GM12864 (cell line): Measurements from ENCODE around the gene SDK2.

Experiments
- DNase-seq: peaks from one replicate; pipeline ENCODE4 v3.0.0-alpha.2; 2011; ENCODE audit warnings: low read depth
- H3K4me3 ChIP-seq: 2 replicates; pipeline ENCODE4 v1.5.1; 2011; ENCODE audit warnings: mild to moderate bottlenecking, low read depth, low read length, control low read depth
- CTCF ChIP-seq: IDR thresholded peaks from 2 replicates; pipeline ENCODE4 v1.5.1; 2011; ENCODE audit warnings: low read depth, mild to moderate bottlenecking, moderate library complexity, low read length, control low read depth, inconsistent platforms; ENCODE audit errors: missing control alignments

Gene SDK2

DNA sequence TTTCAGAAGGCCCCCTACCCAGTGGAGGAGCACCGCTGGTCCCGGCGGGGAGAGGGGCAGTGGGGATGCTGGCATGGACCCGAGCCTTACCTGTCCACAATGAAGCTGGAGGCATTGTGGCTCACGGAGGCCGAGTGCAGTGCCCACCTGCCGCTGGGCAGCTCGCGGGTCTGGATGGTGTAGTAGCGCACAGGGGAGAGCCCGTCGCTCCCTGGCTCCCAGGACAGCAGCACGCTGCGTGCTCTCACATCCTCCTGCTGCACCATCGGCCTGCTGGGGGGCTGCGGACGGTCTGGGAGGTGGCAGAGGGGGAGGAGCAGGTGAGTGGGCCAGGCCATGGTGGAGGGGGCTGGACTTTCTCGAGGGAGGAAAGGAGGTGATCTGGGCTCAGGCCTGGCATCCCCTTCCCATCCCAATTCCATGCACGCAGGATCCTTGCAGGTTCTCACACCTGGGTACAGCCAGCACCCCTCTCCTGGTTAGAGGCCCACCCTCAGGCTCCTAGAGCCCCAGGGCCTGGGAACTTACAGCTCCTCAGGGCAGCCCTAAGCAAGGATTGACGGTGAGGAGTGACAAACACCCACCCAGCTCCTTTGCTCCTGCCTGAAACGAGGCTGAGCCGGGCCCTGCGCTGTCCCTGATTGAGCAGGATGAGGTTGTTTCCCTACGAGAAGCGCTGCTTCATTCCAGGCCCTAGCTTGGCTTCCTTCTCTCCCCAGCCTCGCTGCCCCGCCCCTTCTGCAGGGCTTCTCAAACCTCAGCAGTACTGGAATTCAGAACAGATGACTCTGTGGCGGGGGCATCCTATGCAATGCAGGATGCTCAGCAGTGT lies 256.3 kb downstream of the SDK2 start:
- no peak overlapping the region for H3K4me3 ChIP-seq
- no peak for TF ChIP-seq CTCF
- no peak for DNase-seq

DNA sequence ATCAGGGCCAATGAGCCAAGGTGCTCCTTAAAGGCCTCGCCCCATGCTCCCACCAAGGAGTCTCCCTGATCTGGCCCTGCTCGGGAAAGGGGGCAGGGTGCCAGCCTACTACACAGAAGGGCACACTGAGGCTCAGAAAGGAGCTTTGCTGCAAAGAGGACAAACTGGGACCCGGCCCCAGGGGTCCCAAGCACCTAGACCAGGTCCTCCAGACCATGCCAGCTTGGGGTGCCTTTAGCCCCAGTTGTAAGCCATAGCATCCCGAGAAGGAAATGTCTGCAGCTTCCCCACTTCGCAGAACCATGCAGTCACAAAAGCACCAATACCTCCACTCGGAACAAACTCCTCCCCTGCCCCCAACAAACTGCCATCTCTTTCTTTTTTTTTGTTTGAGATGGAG lies 257.7 kb downstream of the SDK2 start:
- no peak for TF ChIP-seq CTCF
- no peak for DNase-seq
- no peak overlapping the region for H3K4me3 ChIP-seq

DNA sequence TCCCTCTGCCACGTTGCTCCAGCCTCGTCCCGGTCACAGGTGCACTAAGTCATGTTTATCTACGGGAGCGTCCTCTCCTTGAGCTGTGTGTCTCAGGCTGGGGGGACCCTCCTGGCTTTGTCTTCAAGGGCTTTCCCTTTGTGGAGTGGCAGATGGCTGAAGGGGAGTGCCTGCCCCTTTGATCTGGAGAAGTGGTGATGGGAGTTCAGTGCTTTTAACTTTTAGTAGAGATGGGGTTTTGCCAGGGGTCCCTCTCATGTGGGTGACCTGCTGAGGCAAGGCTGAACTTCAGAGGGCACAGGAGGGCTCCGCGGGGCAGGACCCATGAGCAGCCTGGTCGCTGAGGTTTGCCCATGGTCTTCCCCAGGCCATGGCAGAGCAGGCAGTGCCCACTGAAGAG lies 259.3 kb downstream of the SDK2 start:
- no peak for DNase-seq

DNA sequence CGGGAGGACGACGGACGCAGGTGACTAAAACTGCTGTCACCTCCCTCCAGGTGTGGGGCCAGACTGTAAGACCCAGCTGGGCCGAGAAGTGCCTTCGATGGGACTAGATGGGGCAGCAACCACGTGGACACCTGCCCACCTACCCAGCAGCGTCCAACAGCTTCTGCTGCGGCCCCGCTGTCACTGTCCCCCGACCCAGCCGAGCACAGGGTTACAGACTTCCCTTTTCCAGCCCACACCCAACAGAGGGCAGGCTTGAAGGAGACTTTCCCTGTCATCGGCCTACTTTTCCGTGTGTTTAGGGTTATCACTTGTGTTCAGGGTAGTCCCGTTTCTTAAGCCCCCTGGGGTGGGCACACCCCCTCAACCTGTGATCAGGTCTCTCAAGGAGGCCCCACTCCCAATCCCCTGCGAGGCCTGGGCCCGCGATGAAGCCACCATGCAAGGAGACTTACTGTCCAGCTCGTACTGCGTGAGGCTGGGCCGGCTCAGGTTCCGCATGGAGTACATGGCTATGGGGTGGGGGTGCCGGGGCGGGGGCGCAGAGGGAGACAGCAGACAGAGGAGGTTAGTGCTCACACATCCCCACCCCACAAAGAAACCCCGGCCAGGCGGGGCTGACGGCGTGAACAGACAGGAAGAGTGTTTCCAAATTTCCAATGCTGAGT lies 263.7 kb downstream of the SDK2 start:
- no peak overlapping the region for H3K4me3 ChIP-seq
- DNase-seq = no peak
- TF ChIP-seq CTCF = no peak

More for the DNA sequence above, 259.3 kb downstream of the SDK2 start:
- no peak for TF ChIP-seq CTCF
- H3K4me3 ChIP-seq = no peak overlapping the region

DNA sequence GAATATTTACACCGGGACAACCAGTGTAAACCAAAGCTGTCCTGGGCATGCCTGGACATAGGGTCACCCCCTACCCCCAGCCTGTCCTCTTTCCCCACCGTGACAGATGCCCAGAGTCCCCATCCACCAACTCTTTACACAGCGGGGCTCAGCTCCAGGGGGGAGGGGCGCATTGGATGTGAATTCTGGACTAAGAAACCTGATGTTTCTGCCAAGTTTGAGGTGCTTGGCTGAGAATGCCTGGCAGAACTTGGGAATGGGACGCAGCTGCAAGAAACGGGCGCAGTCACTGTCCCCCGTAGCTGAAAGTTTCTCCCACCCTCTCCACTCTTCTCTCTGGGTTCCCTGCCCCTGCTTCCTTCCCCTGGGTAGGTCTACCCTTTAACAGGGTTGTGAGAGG lies 264.4 kb downstream of the SDK2 start:
- DNase-seq = no peak
- no peak for TF ChIP-seq CTCF
- no peak overlapping the region for H3K4me3 ChIP-seq

DNA sequence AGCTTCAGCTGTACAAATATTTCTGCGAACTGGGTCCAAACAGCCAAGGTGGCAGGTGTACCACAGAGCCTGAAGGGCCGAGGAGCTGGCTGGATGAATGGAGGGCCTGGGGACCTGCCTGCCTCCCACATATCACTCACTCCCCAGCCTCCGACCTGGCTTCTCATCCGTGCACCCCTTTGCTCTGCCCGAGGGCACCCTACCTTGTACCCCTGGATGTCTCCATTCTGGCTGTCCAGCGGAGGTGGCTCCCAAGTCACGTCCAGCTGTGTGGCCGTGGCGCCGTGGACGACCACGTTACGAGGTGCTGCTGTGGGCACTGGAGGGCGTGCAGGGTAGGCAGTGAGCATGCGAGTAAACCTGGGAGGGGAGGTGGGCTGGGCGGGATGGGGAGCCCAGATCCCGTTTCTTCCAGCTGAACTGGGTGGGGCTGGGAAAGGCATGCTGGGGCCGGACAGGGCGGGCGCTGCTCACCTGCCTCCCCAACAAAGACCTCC lies 265.2 kb downstream of the SDK2 start:
- no peak overlapping the region for H3K4me3 ChIP-seq
- no peak for TF ChIP-seq CTCF

More for the DNA sequence above, 265.2 kb downstream of the SDK2 start:
- DNase-seq = no peak
